ENCODE data around the gene RAB11FIP5. TPM values are rescaled to one million over a fixed set of nuclear protein-coding genes. Genes with fewer than 3 reads are reported as not detected.

Gene RAB11FIP5
- total and polyA plus RNA-seq, 9 of the 15 experiments (the other 6 are each of a cell fraction or from before 2014, with no cell fraction given): 1.7 to 14.4 (median 6.4) TPM

DNA sequence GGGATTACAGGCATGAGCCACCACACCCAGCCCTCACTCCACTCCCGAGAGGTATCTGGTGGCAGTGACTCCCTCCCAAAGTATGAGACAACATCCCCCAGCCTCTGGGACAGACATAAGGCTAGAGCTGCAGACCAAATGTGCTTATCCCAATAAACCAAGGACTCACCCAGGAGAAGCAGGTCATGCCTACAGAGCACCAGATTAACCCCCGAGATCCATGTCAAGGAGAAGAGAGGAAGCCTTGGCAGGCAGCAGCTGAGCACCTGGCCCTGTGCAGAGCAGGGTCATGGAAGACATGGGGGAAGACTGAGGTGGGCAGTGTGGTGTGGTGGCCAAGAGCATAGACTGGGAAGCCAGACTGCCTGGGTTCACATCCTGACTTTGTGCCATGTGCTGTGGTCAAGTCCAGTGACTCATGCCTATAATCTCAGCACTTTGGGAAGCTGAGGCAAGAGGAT, 7.2 kb downstream of the RAB11FIP5 start (continued):
- TF ChIP-seq, protein P1, sequence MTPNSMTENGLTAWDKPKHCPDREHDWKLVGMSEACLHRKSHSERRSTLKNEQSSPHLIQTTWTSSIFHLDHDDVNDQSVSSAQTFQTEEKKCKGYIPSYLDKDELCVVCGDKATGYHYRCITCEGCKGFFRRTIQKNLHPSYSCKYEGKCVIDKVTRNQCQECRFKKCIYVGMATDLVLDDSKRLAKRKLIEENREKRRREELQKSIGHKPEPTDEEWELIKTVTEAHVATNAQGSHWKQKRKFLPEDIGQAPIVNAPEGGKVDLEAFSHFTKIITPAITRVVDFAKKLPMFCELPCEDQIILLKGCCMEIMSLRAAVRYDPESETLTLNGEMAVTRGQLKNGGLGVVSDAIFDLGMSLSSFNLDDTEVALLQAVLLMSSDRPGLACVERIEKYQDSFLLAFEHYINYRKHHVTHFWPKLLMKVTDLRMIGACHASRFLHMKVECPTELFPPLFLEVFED (CRISPR knock-in tag; conservative IDR thresholded peaks at IDR 0.05): no peak
- TF ChIP-seq ZNF12 (CRISPR knock-in tag; IDR thresholded peaks at IDR 0.05): no peak
- no peak for TF ChIP-seq FOXP1 (CRISPR knock-in tag; IDR thresholded peaks at IDR 0.05)
- no peak for TF ChIP-seq MAZ (CRISPR knock-in tag; conservative IDR thresholded peaks at IDR 0.05 in 1 of 2, IDR thresholded peaks at IDR 0.05 in 1 of 2)
- no peak for TF ChIP-seq CHD2 (IDR thresholded peaks at IDR 0.05; ENCODE audit: low read depth, low read length)
- TF ChIP-seq, protein P2, sequence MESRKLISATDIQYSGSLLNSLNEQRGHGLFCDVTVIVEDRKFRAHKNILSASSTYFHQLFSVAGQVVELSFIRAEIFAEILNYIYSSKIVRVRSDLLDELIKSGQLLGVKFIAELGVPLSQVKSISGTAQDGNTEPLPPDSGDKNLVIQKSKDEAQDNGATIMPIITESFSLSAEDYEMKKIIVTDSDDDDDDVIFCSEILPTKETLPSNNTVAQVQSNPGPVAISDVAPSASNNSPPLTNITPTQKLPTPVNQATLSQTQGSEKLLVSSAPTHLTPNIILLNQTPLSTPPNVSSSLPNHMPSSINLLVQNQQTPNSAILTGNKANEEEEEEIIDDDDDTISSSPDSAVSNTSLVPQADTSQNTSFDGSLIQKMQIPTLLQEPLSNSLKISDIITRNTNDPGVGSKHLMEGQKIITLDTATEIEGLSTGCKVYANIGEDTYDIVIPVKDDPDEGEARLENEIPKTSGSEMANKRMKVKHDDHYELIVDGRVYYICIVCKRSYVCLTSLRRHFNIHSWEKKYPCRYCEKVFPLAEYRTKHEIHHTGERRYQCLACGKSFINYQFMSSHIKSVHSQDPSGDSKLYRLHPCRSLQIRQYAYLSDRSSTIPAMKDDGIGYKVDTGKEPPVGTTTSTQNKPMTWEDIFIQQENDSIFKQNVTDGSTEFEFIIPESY (CRISPR knock-in tag; IDR thresholded peaks at IDR 0.05): no peak
- no peak for TF ChIP-seq ZBTB17 (CRISPR knock-in tag; IDR thresholded peaks at IDR 0.05)
- no peak for TF ChIP-seq CBFA2T3 (IDR thresholded peaks at IDR 0.05)
- TF ChIP-seq MEF2A (IDR thresholded peaks at IDR 0.05; ENCODE audit: control insufficient read depth, low read depth, low read length): no peak
